ENCODE data around the gene CGN.

GRCh38 chr1:151518431-151518830 lies 7.2 kb downstream of the CGN start:
- no peak for TF ChIP-seq CTCF (IDR thresholded peaks at IDR 0.05)
- no peak for TF ChIP-seq POLR2AphosphoS5 (IDR thresholded peaks at IDR 0.05)

All from esophagus muscularis mucosa (tissue), 3 donors.